ENCODE measurements around the gene SDC3. TPM values are rescaled to one million over a fixed set of nuclear protein-coding genes. Genes with fewer than 3 reads are reported as not detected.
"Not testable (repeated sequence)": the region's sequence is repeated elsewhere in the genome, so short reads cannot be mapped to it uniquely, and the experiment has no call there.

Gene SDC3, protein sequence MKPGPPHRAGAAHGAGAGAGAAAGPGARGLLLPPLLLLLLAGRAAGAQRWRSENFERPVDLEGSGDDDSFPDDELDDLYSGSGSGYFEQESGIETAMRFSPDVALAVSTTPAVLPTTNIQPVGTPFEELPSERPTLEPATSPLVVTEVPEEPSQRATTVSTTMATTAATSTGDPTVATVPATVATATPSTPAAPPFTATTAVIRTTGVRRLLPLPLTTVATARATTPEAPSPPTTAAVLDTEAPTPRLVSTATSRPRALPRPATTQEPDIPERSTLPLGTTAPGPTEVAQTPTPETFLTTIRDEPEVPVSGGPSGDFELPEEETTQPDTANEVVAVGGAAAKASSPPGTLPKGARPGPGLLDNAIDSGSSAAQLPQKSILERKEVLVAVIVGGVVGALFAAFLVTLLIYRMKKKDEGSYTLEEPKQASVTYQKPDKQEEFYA
- 12.1 and 12.3 TPM in 2 replicates for total RNA-seq (2014; rRNA removed; shearing (Covaris generic); ENCODE audit: low replicate concordance)

DNA sequence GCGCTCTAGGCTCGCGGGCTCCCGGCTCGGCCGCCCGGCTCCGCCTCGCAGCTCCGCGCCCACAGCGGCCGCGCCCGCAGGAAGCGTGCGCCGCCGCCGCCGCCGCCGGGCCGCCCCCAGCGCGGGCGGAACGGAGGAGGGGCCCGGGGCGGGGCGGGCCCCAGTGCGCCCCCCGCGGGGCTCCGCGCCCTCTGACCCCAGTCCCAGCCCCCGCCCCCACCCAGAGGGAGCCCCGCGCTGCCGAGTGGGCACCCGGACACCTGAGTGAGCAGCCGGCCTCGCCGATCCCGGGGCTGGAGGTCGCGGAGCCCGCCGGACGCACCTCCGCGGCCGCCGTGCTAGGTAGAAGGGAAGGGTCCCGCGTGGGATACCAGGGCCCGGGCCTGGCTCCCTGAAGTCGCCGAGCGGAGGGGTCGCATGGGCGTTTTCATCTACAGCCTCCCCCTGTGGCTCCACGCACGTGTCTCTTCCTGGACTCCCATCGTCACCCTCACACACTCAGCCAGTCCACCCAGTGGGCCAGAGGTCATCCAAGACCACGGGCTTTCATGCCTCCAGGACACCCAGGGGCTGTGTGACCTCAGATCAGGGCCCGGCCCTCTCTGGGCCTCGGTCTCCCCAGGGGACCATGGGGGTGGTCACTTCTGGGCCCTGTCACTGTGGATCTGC, at the start of gene SDC3:
SDC3 (minus strand) TSS at position 63 of the 669 bp plus-strand sequence. CDS start 172 bp downstream, outside the sequence.
- Histone ChIP-seq H3K27me3 (no peaks in the 10 kb centered on the region), H3K36me3 (no peaks in the 10 kb centered on the region), H3K4me3 (peak within 1 kb of the TSS; percentile 46), H3K9me3 (no peaks in the 10 kb centered on the region)
- no peak for DNase-seq

GRCh38 chr1:30957560-30958222, 49.1 kb upstream of the SDC3 start:
- Histone ChIP-seq H3K27me3 (no peaks in the 10 kb centered on the region), H3K36me3 (peaks cover 71% of the 10 kb centered on the region)
- no peak for DNase-seq

DNA sequence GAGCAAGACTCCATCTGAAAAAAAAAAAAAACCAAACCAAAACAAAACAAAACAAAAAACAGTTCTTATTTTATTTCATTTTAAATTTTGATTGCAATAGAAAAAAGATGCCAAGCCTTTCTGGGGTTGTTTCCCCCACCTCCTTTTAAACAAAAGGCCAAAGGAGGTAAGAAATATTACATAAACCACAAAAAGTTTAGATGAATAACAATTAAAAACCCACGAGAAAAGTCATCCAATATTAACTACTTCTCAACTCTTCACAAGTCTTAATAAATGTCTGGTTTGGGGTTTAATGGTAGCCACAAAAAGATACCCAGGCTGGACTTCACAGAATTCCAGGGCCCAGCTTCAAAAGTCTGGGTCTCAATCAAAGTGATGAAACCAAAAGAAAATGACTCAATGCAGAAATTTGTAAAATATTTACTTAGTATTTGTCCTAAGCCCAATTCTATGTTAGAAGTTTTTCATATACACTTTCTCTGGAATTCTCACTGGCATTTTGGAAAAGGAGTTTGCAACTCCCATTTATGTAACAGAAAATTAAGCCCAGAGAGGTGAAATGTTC, 47.0 kb upstream of the SDC3 start:
- H3K27me3 ChIP-seq: no peaks in the 10 kb centered on the region
- DNase-seq: no peak
- H3K36me3 ChIP-seq: peaks cover 75% of the 10 kb centered on the region

More at GRCh38 chr1:30957560-30958222, 49.1 kb upstream of the SDC3 start:
- H3K4me3 ChIP-seq: no peak overlapping the region
- H3K9me3 ChIP-seq: no peaks in the 10 kb centered on the region

DNA sequence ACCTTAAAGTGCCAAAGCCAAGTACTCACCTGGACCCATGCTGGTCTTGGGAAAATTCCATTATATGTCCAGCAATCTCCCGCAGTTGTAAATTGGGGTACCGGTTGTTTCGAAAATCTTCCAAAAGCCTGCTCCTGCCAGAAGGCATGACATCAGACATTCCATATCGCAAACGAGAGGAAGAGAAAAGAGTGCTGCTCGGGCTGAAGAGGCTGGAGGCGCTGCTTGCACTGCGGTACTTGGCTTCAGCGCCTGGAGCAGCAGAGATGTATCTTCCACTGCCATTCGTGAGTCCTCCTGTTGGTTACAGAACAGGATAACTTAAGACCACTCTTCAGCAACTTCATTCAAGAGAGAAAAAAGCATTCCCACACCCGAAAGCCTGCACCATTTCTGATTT, 45.1 kb upstream of the SDC3 start:
- DNase-seq: no peak
- no peaks in the 10 kb centered on the region for H3K9me3 ChIP-seq
- no peak overlapping the region for H3K4me3 ChIP-seq
- no peaks in the 10 kb centered on the region for H3K27me3 ChIP-seq
- peaks cover 78% of the 10 kb centered on the region for H3K36me3 ChIP-seq

More for the DNA sequence above, 47.0 kb upstream of the SDC3 start:
- H3K4me3 ChIP-seq: no peak overlapping the region
- H3K9me3 ChIP-seq: no peaks in the 10 kb centered on the region

GRCh38 chr1:30952098-30952497, 43.5 kb upstream of the SDC3 start:
- Histone ChIP-seq H3K27me3 (no peaks in the 10 kb centered on the region), H3K9me3 (no peaks in the 10 kb centered on the region), H3K4me3 (no peak overlapping the region), H3K36me3 (peaks cover 78% of the 10 kb centered on the region)
- DNase-seq: no peak

GRCh38 chr1:30950700-30951099, 42.1 kb upstream of the SDC3 start:
- Histone ChIP-seq H3K27me3 (no peaks in the 10 kb centered on the region), H3K36me3 (peaks cover 75% of the 10 kb centered on the region), H3K9me3 (no peaks in the 10 kb centered on the region), H3K4me3 (no peak overlapping the region)
- no peak for DNase-seq

GRCh38 chr1:30950053-30950452, 41.5 kb upstream of the SDC3 start:
- H3K36me3 ChIP-seq: peaks cover 82% of the 10 kb centered on the region

GRCh38 chr1:30949487-30949838, 40.9 kb upstream of the SDC3 start:
- DNase-seq, H3K9me3 ChIP-seq, H3K4me3 ChIP-seq, H3K27me3 ChIP-seq: not testable (repeated sequence)
- peaks cover 84% of the 10 kb centered on the region for H3K36me3 ChIP-seq

More at GRCh38 chr1:30950053-30950452, 41.5 kb upstream of the SDC3 start:
- DNase-seq: no peak
- no peak overlapping the region for H3K4me3 ChIP-seq
- H3K9me3 ChIP-seq: no peaks in the 10 kb centered on the region
- no peaks in the 10 kb centered on the region for H3K27me3 ChIP-seq

DNA sequence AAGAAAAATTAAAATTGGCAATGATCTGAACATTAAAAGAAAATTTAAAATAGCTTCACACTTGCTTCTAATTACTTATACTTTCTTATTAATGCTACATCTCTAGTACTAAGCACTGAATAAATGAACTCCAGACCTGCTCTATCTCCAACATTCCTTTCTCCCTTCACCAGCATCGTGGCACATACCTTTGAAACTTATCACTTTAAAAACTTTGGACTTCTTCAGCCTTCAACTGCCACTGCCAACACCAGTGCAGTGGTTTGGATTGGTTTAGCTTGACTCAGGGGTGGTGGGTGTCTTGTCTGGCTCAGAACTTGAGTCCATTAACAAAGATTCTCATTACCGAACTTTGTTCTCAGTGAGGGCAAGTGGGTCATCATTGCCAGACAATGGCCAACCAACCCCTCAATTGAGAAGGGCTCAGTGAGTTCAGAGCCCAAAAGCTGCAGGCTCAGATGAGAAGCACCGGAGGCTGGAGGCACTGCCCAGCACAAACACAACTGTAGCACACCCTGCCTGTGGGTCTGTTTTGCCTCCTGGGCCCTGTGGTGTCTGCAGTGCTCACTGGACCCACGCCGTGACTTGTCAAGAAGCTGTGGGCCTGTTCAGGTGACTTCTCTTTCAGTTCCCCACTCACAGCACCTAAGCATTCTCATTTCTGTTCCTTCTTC, 40.4 kb upstream of the SDC3 start:
- DNase-seq: not testable (repeated sequence)
- peaks cover 84% of the 10 kb centered on the region for H3K36me3 ChIP-seq

GRCh38 chr1:30948278-30948677, 39.7 kb upstream of the SDC3 start:
- H3K9me3 ChIP-seq: no peaks in the 10 kb centered on the region
- peaks cover 84% of the 10 kb centered on the region for H3K36me3 ChIP-seq
- H3K27me3 ChIP-seq: no peaks in the 10 kb centered on the region
- H3K4me3 ChIP-seq: no peak overlapping the region
- no peak for DNase-seq

More for the DNA sequence above, 40.4 kb upstream of the SDC3 start:
- H3K4me3 ChIP-seq, H3K27me3 ChIP-seq, H3K9me3 ChIP-seq: not testable (repeated sequence)

DNA sequence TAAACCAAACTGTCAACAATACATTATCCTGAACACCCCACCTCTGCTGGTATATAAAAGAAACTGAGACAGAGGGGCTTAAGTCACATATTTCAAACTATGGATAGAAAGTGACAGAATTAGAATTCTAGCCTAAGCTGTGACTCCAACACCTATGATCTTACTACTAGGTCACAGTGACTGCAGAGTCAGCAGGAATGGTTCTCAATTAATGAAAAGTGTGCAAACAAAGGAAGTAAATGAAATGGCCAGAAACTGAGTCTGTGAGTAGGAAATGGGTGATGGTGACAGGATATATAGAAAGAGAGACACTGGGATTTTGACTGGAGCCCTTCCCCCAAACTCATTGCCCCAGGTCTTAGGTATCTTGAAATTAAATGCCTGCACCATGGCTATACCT, 38.7 kb upstream of the SDC3 start:
- Histone ChIP-seq H3K9me3 (no peaks in the 10 kb centered on the region), H3K27me3 (no peaks in the 10 kb centered on the region), H3K4me3 (no peak overlapping the region), H3K36me3 (peaks cover 86% of the 10 kb centered on the region)
- no peak for DNase-seq

DNA sequence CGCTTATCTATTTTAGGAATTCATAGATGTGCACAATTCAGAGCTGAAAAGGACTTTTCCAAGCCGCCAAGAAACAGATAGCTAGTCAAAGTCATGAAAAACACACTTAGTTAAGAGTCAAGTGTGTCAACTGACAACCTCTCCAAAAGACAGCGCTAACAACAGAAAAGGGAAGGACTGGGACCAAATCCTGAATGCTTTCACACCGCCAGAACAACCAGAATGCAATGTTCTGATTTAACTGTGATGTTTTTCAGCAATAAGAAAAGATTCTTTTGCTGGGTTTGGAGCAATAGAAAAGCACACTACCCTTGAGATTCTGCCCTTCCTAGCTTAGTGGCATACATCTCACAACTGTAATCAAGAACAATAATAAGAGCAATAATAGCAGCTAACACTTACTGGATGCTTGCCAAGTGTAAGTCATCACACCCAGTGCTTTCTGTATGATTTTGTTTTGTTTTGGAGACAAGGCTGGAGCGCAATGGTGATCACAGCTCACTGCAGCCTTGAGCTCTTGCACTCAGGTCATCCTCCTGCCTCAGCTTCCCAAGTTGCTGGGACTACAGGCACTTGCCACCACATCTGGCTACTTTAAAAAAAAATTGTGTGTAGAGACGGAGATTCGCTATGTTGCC, 33.9 kb upstream of the SDC3 start:
- Histone ChIP-seq H3K36me3 (peaks cover 85% of the 10 kb centered on the region), H3K9me3 (no peaks in the 10 kb centered on the region), H3K4me3 (no peak overlapping the region), H3K27me3 (no peaks in the 10 kb centered on the region)
- no peak for DNase-seq

DNA sequence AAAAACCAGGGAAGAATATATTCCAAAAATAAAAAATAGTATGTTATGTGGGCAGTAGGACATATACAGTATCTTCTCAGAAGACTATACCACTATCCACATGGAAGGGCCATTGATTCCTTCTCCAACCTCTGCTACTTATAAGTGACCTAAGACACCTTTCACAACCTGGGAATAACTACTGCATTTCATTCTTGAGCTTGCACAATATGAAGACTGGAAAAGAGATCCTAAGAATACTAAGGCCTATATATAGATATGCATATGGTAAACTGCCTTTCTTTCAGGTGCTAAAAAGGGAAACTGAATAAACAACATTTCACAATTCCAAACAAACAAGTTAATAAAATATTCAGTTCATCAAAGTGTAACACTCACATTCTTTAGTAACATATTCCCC, 32.0 kb upstream of the SDC3 start:
- no peaks in the 10 kb centered on the region for H3K27me3 ChIP-seq
- DNase-seq: no peak
- H3K36me3 ChIP-seq: peaks cover 89% of the 10 kb centered on the region
- no peaks in the 10 kb centered on the region for H3K9me3 ChIP-seq
- no peak overlapping the region for H3K4me3 ChIP-seq

DNA sequence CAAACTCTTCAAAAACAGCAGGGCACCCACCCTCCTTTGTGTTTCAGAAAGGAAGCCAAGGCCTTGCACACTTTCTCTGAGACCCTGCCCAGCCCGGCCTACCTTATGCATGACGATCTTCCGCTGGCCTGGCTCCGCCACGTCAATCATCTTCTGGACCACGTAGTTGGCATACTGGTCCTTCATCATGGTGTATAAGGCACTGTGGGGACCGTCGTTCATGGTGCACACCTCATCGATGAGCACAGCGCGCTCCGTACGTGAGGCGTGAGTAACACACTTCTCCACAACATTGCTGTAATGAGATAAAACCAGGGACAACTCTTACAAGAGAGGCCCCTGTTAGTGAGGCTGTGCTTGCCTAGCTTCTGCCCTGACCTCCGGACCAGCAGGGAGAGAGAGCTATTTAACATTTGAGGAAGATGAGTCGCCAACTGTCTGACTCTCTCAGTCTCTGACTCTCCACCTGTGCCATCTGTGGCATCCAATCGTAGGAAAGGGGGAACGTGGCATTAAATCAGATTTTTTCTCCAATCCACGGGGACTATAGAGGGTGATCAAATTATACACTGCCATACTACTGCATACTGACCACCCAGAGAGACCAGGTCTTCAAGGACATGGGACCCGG, 28.1 kb upstream of the SDC3 start:
- H3K36me3 ChIP-seq: peaks cover 83% of the 10 kb centered on the region
- no peak overlapping the region for H3K4me3 ChIP-seq
- no peaks in the 10 kb centered on the region for H3K27me3 ChIP-seq
- no peak for DNase-seq
- no peaks in the 10 kb centered on the region for H3K9me3 ChIP-seq

DNA sequence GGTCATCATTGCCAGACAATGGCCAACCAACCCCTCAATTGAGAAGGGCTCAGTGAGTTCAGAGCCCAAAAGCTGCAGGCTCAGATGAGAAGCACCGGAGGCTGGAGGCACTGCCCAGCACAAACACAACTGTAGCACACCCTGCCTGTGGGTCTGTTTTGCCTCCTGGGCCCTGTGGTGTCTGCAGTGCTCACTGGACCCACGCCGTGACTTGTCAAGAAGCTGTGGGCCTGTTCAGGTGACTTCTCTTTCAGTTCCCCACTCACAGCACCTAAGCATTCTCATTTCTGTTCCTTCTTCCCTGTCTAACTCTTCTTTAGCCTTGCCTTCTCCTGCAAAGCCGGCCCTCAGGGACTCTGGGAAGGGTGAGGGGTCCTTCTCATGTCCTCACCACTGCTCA, 27.2 kb upstream of the SDC3 start:
- not testable (repeated sequence) for H3K9me3 ChIP-seq, DNase-seq, H3K27me3 ChIP-seq, H3K4me3 ChIP-seq
- H3K36me3 ChIP-seq: peaks cover 82% of the 10 kb centered on the region

GRCh38 chr1:30934613-30935012, 26.1 kb upstream of the SDC3 start:
- DNase-seq: no peak
- H3K9me3 ChIP-seq: no peaks in the 10 kb centered on the region
- no peaks in the 10 kb centered on the region for H3K27me3 ChIP-seq
- no peak overlapping the region for H3K4me3 ChIP-seq
- H3K36me3 ChIP-seq: peaks cover 71% of the 10 kb centered on the region

Measured in MG63 (cell line).